Measurements from ENCODE around the gene FAM117B.
"Not testable (repeated sequence)": the region's sequence is repeated elsewhere in the genome, so short reads cannot be mapped to it uniquely, and the experiment has no call there.

FAM117B gene

GRCh38 chr2:202763916-202764315, 129.1 kb downstream of the FAM117B start:
- DNase-seq = no peak

- no peak for DNase-seq
Measured at GRCh38 chr2:202764991-202765390, 130.2 kb downstream of the FAM117B start.

DNA sequence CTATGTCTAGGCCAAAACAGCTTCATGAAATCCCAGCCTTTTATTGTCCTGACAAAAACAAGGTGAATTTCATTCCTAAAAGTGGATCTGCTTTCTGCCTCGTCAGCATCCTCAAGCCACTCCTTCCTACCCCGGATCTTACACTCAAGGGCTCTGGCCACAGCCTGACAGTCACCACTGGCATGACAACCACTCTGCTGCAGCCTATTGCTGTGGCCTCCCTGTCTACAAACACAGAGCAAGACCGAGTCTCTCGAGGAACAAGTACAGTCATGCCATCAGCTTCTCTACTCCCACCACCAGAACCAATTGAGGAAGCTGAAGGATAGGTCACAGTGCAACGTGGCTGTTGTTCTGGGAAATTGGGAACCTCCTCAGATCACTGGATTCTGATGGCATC, 130.7 kb downstream of the FAM117B start:
- DNase-seq = no peak

GRCh38 chr2:202768273-202768672, 133.5 kb downstream of the FAM117B start:
- DNase-seq = no peak

DNA sequence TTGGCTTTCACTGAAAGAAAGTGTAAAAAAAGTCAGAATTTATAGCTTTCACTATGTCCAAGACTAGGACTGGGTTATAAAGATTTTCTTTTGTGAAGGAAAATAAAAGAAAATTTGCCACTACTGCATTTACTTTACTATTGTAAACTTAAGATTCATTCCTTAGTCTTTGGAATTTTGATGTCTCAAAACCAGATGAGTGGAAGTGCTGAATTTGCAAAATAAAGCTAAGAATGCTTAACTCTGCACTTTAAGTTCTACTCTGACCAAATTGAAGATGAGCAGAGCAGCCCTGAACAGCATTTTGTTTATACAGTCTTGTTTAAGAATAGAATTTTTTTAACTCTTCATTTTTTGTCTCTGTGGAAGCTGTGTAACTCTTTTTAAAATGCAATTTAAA, 134.4 kb downstream of the FAM117B start:
- no peak for DNase-seq

- DNase-seq = no peak
Measured at GRCh38 chr2:202771336-202771735, 136.6 kb downstream of the FAM117B start.

DNA sequence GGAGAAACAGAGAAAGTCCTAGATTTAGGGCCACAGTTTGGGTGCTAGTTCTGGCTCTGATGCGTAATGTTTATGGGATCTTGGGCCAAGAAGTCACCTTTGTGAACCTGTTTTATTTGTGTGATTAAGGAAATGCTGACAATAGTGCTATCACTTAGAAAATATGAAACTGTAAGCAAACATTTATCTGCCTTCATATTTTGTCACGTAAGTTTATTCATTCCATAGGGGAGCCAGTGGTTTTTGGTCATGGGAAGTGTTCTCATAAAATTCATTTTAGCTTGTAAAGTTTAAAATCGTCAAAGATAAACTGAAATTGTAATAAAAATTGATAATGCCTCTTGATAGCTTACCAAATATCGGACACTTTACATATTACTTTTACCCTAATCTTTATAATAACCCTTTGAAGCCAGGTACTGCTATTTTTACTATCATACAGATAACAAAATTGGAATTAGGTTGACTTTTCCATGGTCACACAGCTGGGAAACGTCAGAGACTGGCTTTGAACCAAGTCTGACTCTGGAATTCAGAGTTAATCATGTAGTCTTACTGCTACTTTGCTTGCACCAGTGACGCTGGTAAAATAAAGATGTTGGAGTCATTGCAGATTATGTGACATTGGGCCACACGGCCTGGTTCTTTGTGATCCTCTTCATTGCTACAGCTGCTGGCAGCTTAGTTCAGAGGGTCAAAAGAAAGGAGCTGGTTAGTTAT, 137.1 kb downstream of the FAM117B start:
- no peak for DNase-seq

- no peak for DNase-seq
Measured at GRCh38 chr2:202773301-202773973, 138.7 kb downstream of the FAM117B start.

DNA sequence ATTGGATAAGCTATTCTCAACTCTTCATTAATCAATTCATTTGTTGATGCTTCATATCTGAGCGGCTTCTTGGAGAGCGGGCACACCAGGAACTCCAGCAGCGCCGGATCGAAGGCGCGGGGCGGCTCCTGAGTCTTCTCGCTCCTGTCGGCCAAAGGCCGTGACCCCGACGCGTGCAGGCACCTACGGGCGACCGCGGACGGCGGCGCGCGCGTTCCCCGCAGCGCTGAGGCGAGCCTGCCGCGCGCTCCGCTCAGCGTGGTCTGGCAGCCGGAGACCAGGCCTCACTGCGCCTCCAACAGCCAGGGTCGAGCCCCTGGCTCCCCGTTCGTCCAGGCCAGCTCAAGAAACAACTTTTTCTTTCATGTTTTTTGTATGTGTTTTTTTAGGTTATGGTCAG, 139.3 kb downstream of the FAM117B start:
- DNase-seq = no peak

DNA sequence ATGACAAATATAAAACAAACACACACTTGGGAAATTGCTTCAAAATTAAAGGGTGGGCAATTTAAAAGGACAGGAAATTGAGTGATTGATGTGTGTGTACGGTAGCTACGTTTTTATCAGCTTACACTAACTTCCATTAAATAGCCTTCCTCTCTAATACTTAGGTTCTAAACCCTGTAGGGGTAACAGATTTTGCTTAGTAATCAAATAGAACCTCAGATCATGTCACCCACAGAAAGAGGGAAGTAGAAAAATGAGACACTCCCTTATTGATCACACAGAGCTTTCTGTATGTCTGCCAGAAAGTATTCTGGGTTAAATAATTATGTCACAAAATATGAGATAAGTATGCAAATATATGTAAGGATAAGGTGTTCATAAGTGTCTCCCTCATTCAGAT, 143.4 kb downstream of the FAM117B start:
- DNase-seq = no peak

GRCh38 chr2:202780514-202781021, 145.8 kb downstream of the FAM117B start:
- no peak for DNase-seq

GRCh38 chr2:202782940-202783558, 148.3 kb downstream of the FAM117B start:
- DNase-seq = no peak

- no peak for DNase-seq
Measured at GRCh38 chr2:202786842-202787241, 152.1 kb downstream of the FAM117B start.

DNA sequence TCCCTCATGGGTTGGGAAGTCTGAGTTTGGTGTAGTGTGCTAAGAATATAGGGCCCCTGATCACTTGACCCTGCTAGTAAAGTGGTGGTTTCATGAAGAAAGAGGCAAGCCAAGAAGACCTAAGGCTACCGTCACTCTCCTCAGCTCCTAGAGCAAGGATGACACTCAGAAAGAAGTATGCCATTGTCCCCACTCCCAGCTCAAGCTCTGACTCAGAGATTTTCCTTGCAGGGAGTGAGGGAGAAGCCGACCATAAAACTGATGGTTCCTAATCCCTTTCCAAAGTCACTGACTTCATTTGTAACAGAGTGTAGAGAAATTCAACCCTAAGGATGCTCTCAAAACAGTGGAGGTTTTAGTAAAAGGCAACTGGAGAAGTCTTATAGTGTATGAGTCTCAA, 155.9 kb downstream of the FAM117B start:
- no peak for DNase-seq

GRCh38 chr2:202797944-202798343, 163.2 kb downstream of the FAM117B start:
- no peak for DNase-seq

- DNase-seq = not testable (repeated sequence)
Measured at GRCh38 chr2:202805911-202806310, 171.1 kb downstream of the FAM117B start.

- not testable (repeated sequence) for DNase-seq
Measured at GRCh38 chr2:202807431-202808138, 172.8 kb downstream of the FAM117B start.

DNA sequence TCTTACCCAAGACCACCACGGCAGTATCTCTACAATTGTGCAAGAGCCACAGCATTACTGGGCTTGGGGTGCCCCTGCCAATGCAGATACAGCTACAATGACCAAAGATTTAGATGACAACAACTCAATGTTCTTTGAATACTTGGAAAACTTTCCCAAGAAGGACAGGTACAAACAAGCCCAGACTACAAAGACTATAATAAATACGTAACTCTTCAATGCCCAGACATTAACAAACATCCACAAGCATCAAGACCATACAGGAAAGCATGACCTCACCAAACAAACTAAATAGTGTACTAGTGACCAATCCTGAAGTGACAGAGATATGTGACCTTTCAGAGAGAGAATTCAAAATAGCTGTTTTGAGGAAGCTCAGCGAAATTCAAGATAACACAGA, 174.0 kb downstream of the FAM117B start:
- DNase-seq = no peak

DNA sequence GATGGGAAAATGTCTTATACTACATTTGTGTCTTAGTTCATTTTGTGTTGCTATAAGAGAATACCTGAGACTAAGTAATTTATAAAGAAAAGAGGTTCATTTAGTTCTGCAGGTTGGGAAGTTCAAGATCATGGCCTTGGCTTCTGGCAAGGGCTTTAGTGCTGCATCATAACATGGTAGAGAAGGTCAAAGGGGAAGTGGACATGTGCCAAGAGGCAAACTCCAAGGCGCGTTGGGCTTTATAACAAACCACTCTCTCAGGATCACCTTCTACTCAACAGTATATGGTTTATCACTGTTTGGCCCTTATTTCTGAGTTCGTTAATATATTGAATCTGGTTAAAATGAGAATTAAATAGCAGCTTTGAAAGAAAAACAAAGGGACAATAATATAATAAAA, 178.6 kb downstream of the FAM117B start:
- no peak for DNase-seq

DNA sequence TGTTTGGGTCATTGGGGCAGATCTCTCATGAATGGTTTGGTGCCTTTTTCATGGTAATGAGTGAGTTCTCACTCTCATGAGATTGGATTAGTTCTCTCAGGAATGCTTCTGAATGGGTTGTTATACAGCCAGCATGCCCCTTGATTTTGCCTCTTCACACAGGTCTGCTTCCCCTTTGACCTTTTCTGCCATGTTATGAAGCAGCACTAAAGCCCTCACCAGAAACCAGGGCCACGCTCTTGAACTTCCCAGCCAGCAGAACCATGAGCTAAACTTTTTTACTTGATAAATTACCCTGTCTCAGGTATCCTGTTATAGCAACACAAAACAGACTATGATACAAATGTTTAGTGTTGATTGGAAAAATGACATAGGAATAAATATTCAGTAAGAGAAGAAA, 179.5 kb downstream of the FAM117B start:
- no peak for DNase-seq

GRCh38 chr2:202815548-202816360, 181.0 kb downstream of the FAM117B start:
- no peak for DNase-seq

- DNase-seq = no peak
Measured at GRCh38 chr2:202817771-202818170, 183.0 kb downstream of the FAM117B start.
